Breast epithelium (tissue), 3 donors: Measurements from ENCODE around the gene WNK3.

ENCODE experiments used
- POLR2A ChIP-seq: fragments of 450-650 bp; IDR thresholded peaks from one replicate; pipeline ENCODE4 v1.6.1; 2016; ENCODE audit warnings: antibody characterized with exemption, mild to moderate bottlenecking, moderate library complexity
- POLR2AphosphoS5 ChIP-seq, 3 donors: sonication (generic); formaldehyde crosslinking; IDR thresholded peaks; one replicate each; pipeline ENCODE4 v1.6.1; 2017; ENCODE audit warnings: antibody characterized with exemption in 3 of 3
- TF ChIP-seq, protein P1 (sequence below), 3 donors: fragments of 450-650 bp; IDR thresholded peaks; one replicate each; pipeline ENCODE4 v1.5.1; 2016 to 2017; ENCODE audit warnings: antibody characterized with exemption in 3 of 3, mild to moderate bottlenecking in 3 of 3, moderate library complexity in 3 of 3

DNA sequence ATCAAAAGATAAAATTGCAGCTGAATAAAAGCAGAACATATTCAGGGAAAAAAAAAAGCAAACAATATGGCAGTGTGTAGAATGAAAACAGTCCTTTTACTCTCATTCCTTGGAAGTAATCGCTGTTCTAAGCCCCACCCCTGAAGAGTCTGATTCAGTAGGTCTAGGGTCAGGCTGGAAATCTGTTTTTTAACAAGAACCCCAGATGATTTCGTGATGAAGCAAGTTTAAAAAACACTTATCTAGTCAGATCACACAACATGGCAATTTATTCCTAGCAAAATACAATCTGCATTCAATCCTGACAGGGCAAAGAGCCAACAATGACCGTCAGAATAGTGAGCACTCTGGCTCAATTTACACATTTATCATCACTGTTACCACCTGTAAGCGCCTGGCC is 190.9 kb downstream of the WNK3 start:
- TF ChIP-seq POLR2A (no peak), POLR2AphosphoS5 (IDR thresholded peaks at IDR 0.05) (no peak)
- TF ChIP-seq, protein P1, sequence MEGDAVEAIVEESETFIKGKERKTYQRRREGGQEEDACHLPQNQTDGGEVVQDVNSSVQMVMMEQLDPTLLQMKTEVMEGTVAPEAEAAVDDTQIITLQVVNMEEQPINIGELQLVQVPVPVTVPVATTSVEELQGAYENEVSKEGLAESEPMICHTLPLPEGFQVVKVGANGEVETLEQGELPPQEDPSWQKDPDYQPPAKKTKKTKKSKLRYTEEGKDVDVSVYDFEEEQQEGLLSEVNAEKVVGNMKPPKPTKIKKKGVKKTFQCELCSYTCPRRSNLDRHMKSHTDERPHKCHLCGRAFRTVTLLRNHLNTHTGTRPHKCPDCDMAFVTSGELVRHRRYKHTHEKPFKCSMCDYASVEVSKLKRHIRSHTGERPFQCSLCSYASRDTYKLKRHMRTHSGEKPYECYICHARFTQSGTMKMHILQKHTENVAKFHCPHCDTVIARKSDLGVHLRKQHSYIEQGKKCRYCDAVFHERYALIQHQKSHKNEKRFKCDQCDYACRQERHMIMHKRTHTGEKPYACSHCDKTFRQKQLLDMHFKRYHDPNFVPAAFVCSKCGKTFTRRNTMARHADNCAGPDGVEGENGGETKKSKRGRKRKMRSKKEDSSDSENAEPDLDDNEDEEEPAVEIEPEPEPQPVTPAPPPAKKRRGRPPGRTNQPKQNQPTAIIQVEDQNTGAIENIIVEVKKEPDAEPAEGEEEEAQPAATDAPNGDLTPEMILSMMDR (IDR thresholded peaks at IDR 0.05) = no peak
